BE2C (cell line): ENCODE results near the gene BIRC5.
A peak's percentile ranks its signal among the peaks of the same experiment; 100 is the strongest.

Experiments
- DNase-seq: peaks from one replicate; pipeline ENCODE4 v3.0.0-alpha.2; 2020
- H3K27me3 ChIP-seq: fragments of 250-450 bp; sonication (Bioruptor Pico); 2 replicates; pipeline ENCODE4 v1.5.1; 2020; ENCODE audit warnings: mild to moderate bottlenecking
- H3K36me3 ChIP-seq: fragments of 250-450 bp; sonication (Bioruptor Pico); 2 replicates; pipeline ENCODE4 v1.5.1; 2020; ENCODE audit warnings: mild to moderate bottlenecking
- H3K4me1 ChIP-seq: fragments of 250-450 bp; sonication (Bioruptor Pico); 2 replicates; pipeline ENCODE4 v1.5.1; 2020
- H3K4me3 ChIP-seq: 2 replicates; pipeline ENCODE4 v1.5.1; 2011; ENCODE audit warnings: low read depth, low read length
- H3K9me3 ChIP-seq: fragments of 250-450 bp; sonication (Bioruptor Pico); 2 replicates; pipeline ENCODE4 v1.5.1; 2020
- CTCF ChIP-seq: IDR thresholded peaks from 2 replicates; pipeline ENCODE4 v1.5.1; 2012; ENCODE audit warnings: mild to moderate bottlenecking, low read depth, low read length

Gene BIRC5

GRCh38 chr17:78219396-78220150 lies 5.5 kb downstream of the BIRC5 start:
- TF ChIP-seq CTCF, result no peak
- Histone ChIP-seq H3K4me3 (no peak overlapping the region), H3K27me3 (no peaks in the 10 kb centered on the region), H3K36me3 (peaks cover 64% of the 10 kb centered on the region), H3K9me3 (no peaks in the 10 kb centered on the region), H3K4me1 (peaks cover 9% of the 10 kb centered on the region)
- no peak for DNase-seq

DNA sequence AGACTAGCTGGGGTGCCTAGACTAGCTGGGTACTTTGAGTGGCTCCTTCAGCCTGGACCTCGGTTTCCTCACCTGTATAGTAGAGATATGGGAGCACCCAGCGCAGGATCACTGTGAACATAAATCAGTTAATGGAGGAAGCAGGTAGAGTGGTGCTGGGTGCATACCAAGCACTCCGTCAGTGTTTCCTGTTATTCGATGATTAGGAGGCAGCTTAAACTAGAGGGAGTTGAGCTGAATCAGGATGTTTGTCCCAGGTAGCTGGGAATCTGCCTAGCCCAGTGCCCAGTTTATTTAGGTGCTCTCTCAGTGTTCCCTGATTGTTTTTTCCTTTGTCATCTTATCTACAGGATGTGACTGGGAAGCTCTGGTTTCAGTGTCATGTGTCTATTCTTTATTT lies 9.0 kb downstream of the BIRC5 start:
- Histone ChIP-seq H3K36me3 (peaks cover 40% of the 10 kb centered on the region), H3K27me3 (no peaks in the 10 kb centered on the region), H3K4me1 (peaks cover 17% of the 10 kb centered on the region), H3K4me3 (no peak overlapping the region), H3K9me3 (no peaks in the 10 kb centered on the region)
- DNase-seq, result no peak
- TF ChIP-seq CTCF, result no peak

DNA sequence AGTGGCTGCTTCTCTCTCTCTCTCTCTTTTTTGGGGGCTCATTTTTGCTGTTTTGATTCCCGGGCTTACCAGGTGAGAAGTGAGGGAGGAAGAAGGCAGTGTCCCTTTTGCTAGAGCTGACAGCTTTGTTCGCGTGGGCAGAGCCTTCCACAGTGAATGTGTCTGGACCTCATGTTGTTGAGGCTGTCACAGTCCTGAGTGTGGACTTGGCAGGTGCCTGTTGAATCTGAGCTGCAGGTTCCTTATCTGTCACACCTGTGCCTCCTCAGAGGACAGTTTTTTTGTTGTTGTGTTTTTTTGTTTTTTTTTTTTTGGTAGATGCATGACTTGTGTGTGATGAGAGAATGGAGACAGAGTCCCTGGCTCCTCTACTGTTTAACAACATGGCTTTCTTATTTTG lies 9.7 kb downstream of the BIRC5 start:
- no peaks in the 10 kb centered on the region for H3K27me3 ChIP-seq
- H3K4me1 ChIP-seq, result peaks cover 17% of the 10 kb centered on the region
- no peaks in the 10 kb centered on the region for H3K9me3 ChIP-seq
- no peak for TF ChIP-seq CTCF
- H3K4me3 ChIP-seq, result no peak overlapping the region
- peaks cover 37% of the 10 kb centered on the region for H3K36me3 ChIP-seq
- DNase-seq, result no peak

DNA sequence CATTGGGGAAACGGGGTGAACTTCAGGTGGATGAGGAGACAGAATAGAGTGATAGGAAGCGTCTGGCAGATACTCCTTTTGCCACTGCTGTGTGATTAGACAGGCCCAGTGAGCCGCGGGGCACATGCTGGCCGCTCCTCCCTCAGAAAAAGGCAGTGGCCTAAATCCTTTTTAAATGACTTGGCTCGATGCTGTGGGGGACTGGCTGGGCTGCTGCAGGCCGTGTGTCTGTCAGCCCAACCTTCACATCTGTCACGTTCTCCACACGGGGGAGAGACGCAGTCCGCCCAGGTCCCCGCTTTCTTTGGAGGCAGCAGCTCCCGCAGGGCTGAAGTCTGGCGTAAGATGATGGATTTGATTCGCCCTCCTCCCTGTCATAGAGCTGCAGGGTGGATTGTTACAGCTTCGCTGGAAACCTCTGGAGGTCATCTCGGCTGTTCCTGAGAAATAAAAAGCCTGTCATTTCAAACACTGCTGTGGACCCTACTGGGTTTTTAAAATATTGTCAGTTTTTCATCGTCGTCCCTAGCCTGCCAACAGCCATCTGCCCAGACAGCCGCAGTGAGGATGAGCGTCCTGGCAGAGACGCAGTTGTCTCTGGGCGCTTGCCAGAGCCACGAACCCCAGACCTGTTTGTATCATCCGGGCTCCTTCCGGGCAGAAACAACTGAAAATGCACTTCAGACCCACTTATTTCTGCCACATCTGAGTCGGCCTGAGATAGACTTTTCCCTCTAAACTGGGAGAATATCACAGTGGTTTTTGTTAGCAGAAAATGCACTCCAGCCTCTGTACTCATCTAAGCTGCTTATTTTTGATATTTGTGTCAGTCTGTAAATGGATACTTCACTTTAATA lies 10.4 kb downstream of the BIRC5 start:
- Histone ChIP-seq H3K4me3 (peak overlapping the region; percentile 27), H3K4me1 (peaks cover 17% of the 10 kb centered on the region), H3K27me3 (no peaks in the 10 kb centered on the region), H3K36me3 (peaks cover 30% of the 10 kb centered on the region), H3K9me3 (no peaks in the 10 kb centered on the region)
- DNase-seq, result peak; percentile 82
- TF ChIP-seq CTCF, result no peak

DNA sequence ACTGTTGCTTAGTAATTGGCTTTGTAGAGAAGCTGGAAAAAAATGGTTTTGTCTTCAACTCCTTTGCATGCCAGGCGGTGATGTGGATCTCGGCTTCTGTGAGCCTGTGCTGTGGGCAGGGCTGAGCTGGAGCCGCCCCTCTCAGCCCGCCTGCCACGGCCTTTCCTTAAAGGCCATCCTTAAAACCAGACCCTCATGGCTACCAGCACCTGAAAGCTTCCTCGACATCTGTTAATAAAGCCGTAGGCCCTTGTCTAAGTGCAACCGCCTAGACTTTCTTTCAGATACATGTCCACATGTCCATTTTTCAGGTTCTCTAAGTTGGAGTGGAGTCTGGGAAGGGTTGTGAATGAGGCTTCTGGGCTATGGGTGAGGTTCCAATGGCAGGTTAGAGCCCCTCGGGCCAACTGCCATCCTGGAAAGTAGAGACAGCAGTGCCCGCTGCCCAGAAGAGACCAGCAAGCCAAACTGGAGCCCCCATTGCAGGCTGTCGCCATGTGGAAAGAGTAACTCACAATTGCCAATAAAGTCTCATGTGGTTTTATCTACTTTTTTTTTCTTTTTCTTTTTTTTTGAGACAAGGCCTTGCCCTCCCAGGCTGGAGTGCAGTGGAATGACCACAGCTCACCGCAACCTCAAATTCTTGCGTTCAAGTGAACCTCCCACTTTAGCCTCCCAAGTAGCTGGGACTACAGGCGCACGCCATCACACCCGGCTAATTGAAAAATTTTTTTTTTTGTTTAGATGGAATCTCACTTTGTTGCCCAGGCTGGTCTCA lies 11.2 kb downstream of the BIRC5 start:
- peak overlapping the region; percentile 27 for H3K4me3 ChIP-seq
- H3K9me3 ChIP-seq, result no peaks in the 10 kb centered on the region
- no peak for TF ChIP-seq CTCF
- H3K27me3 ChIP-seq, result no peaks in the 10 kb centered on the region
- H3K4me1 ChIP-seq, result peaks cover 17% of the 10 kb centered on the region
- H3K36me3 ChIP-seq, result peaks cover 25% of the 10 kb centered on the region
- DNase-seq, result no peak
